Loucy (cell line): Measurements from ENCODE around the gene MTO1.

Source experiments
- EZH2phosphoT487 ChIP-seq: fragments of 200-600 bp; IDR thresholded peaks from 2 replicates; pipeline ENCODE4 v1.6.1; 2018; ENCODE audit warnings: antibody characterized with exemption, mild to moderate bottlenecking, moderate library complexity, borderline replicate concordance
- TF ChIP-seq, protein P1 (sequence below): fragments of 200-600 bp; sonication (generic); conservative IDR thresholded peaks from 2 replicates; pipeline ENCODE4 v1.5.1; 2014; ENCODE audit warnings: mild to moderate bottlenecking, antibody characterized with exemption, low read length

DNA sequence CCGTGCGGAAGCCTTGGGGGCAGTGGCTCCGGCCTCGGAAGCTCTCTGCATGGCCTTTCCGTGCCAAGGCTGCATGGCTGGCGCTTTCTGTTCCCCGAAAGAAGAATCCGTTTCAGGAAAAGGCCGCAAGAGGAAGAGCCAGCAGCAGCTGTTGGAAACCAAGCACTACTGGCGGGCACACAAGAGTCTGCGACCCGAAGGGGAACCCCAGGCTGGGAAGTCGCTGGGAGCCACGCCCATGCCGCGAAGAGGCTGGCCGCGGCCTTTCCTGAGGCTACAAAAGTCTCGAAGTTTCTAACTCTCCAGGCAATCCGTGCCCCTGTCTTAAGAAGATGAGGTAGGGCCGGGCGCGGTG, 9.5 kb upstream of the MTO1 start, which contains the start of gene CGAS:
- TF ChIP-seq, protein P1, sequence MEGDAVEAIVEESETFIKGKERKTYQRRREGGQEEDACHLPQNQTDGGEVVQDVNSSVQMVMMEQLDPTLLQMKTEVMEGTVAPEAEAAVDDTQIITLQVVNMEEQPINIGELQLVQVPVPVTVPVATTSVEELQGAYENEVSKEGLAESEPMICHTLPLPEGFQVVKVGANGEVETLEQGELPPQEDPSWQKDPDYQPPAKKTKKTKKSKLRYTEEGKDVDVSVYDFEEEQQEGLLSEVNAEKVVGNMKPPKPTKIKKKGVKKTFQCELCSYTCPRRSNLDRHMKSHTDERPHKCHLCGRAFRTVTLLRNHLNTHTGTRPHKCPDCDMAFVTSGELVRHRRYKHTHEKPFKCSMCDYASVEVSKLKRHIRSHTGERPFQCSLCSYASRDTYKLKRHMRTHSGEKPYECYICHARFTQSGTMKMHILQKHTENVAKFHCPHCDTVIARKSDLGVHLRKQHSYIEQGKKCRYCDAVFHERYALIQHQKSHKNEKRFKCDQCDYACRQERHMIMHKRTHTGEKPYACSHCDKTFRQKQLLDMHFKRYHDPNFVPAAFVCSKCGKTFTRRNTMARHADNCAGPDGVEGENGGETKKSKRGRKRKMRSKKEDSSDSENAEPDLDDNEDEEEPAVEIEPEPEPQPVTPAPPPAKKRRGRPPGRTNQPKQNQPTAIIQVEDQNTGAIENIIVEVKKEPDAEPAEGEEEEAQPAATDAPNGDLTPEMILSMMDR, result no peak
- TF ChIP-seq EZH2phosphoT487, result no peak
